ENCODE data around the gene L2HGDH.
"Not testable (repeated sequence)": the region's sequence is repeated elsewhere in the genome, so short reads cannot be mapped to it uniquely, and the experiment has no call there.

Gene L2HGDH

DNA sequence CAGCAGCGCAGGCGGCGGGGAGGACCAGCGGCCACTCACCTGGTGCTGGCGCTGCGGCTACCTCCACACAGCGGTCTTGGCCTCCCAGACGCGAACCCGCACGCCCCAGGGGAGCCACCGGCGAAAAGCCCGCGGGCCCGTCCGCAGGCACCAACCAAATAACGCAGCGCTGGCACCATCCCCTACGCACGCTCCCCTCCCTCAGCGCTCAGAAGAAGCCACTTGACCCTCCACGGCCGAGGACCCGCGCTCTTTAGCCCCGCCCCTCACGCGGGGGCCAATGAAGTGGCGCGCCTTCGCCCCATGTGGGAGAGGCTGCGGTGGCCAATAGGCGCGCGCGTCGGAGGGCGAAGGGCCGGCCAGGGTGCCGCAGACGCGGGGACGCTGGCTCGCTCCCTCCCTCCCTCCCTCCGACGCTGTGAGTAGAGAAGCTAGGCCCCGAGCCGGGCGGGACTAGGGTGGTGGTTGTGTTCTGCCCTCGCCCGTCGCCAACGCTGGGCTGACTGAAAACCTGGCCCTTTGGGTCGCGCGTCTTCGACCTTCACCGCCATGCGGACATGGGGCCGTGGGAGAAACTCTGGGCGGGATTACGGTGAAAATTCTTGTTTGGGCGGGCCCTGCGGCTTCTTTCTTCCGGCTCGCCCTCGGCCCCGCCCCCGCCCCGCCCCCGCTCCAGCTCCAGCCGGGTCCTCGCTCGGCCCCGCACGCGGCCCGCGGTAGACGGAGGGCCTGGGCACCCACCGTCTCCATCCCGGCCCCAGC, at the start of gene L2HGDH, which contains the start of gene DMAC2L:
L2HGDH (minus strand) TSS at position 258 of the 762 bp plus-strand sequence; CDS start at position 179, 79 bp downstream.
DMAC2L (plus strand) TSS at position 353 of the 762 bp plus-strand sequence. CDS start 9,164 bp downstream, outside the sequence.
- DNase-seq, result peak; percentile 93

DNA sequence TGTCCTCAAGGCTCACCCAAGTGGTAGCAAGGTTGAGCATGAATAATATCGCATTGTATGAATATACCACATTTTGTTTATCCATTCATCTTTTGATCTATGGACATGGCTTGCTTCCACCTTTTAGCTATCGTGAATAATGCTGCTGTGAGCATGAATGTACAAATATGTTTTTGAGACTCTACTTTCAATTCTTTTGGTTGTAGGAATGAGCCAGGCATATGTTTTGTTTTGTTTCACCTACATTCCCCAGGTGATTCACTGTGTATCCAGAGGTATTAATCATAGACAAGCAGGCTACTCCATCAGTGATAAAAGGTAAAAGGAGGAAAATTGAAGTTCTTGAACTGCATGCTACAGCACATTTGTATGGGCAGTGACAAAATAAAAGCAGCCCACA, 48.8 kb upstream of the L2HGDH start:
- no peak for DNase-seq

DNA sequence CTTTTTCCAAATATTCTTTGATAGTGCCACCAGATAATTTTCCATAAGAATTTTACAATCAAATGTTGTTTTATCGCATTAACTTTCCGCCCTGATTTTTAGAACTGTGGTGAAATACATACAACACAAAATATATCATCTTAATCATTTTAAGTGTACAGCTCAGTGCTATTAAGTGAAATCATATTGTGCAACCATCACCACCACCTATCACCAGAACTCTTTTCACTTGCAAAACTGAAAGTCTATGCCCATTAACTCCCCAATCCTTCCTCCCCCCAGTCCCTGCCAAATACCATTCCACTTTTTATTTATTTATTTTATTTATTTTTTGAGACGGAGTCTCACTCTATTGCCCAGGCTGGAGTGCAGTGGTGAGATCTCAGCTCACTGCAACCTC, 48.1 kb upstream of the L2HGDH start:
- DNase-seq, result no peak

DNA sequence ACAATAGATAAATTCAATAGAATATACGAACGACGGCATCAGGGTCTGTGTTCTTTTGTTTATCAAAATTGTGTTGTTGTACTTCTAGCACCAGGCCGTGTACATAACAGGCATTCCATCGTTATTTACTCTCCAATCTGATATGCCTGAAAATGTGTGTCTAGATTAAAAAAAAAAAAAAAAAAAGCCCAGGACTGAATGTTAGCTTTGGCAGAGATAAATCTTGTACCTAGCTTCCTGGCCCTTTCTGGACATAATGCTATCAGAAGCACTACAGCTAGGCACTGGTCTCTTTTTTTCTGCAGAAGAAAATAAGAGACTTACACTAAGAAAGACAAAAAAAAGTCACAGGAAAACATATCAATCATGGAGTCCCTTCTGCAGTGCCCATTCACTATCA, 47.6 kb upstream of the L2HGDH start:
- DNase-seq, result no peak

DNA sequence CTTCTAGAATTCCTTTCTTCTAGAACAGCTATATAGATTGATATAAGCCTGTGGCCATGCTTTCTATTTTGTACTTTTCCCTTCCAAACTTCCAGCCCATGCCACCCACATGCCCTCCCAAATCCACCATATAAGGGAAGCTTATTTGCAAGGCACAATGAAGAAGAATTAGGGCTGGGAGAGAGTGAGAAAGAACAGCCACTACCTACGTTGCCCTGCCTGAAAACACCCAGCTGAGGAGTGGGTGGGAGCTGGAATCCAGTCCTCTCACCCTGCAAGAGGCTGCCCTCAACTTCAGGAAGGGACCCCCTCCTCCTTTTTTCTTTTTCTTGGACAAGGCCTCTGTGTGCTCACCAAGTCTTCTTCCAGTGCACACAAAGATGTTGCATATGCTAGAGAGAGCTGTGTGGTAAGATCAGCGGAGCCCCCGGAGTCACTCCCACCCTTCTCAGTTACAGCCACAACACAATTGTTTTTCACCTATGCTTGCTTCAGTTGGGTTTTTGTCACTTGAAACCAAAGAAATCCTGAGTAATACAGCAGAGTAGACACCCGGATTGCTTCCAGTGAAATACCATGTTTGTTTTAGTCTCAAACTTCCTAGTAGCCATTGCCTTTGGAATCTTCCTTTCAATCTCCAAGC, 45.8 kb upstream of the L2HGDH start:
- no peak for DNase-seq

DNA sequence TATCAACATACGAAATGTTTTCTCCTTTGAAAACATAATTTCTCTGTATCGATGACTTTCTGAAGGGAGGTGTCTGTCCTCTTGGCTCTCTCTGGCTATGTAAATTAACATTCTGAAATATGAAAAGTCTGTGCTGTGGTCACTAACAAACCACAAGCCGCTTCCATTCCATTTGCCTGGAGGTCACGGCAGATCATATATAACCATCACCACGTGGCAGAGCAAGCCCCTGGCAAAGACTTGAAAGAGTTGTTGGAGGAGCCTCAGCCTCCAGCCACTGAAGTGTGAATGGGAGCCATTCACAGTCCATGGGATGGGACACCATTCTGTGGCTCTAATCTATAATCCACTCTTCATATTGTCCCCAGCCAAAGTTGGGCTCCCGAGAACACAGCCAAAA, 45.1 kb upstream of the L2HGDH start:
- DNase-seq, result no peak

DNA sequence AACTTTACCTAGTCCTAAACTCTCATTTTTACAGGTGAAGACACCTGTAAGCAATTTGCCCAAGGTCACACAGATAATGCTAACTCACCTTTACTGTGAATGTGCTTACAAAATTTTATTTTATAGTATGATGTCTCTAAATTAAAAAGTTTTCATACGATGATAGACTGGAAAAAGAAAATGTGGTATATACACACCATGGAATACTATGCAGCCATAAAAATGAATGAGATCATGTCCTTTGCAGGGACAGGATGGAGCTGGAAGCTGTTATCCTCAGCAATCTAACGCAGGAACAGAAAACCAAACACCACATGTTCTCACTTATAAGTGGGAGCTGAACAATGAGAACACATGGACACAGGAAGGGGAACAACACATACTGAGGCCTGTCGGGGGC, 44.3 kb upstream of the L2HGDH start:
- DNase-seq, result not testable (repeated sequence)

DNA sequence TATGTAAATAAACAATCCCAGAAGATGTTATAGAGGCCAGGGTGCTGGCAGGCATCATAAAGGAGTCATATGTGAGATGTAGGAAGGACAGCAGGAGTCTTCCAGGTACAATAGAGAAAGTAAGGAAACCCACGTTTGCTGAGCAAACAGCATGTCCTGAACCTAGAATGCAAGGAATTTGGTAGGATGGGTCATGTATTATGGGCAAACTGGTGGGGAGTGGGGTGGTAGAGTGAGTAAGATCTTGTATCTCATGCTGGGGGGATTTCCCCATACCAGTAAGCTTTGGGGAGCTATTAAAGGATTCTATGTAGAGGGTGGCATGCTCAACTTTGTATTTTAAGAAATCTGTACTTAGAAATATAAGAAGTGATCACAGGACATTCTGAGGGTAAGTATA, 43.7 kb upstream of the L2HGDH start:
- DNase-seq, result no peak

DNA sequence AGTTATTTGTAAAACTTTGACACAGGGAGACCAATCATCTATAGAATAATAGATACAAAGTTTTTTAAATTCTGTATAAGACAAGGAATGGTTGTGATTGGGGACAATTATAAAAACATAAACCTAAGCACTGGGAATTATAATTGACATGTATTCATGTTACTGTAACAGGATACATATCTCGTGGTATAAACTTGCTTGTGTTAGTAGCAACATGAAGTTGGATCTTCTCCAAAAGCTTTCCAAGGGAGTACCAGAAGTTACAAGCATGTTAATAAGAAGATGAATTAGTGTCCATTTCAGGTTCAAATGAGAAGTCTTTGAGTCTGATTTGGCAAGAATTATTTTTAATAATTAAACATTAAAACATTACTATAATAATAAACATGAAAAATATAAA, 42.5 kb upstream of the L2HGDH start:
- no peak for DNase-seq

DNA sequence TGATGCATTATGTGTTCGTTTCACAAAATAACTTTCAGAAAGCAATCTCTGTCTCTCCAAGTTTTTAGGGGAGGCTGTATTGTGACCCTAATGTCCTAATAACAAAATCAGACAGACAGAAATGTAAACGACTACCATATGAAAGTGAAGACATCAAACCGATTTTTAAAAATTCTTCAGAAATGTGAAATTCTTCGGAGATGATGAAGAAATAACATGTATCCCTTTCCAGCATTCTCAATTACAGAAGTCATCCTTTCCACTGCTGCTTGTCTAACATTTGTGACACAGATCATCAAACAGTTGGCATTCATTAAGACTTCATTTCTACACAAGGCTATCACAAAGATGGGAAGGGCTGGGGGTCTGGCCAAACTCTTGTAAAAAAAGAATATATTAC, 41.1 kb upstream of the L2HGDH start:
- peak; percentile 66 for DNase-seq

DNA sequence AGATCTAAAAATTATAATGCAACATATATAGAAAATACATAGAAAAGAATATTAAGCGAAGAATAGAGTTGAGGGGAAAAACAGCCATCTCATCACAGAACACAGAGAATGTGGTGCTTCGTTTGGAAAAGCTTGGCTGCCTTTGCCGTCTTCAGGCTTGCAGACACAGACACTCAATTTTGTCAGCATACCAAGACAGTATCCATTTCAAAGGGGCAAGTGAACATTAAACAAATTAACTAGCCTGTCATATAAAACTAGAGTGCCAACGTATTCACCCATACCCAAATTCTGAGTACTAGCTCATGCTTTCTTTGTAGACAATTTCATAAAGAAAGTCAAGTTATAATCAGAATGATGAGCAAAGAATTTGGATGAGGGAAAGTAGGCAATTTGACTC, 40.6 kb upstream of the L2HGDH start:
- no peak for DNase-seq

DNA sequence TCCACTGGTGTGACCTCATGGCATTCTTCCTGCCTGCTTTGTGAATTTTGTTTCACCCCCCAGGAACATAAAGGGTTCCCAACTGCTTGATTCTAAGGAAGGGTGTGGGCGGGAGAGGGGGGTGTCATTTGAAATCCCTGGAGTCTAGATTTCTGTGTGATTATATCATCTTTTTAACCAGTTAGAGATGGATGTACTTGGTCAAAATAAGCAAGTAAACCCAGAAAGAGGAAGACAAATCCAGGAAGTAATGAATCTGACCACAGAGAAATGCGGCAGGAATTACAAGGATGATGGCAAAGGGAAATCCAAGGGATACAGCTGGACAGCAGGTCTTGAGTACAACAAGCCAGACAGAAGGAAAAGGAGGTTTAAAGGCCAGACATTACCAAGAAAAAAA, 38.9 kb upstream of the L2HGDH start:
- DNase-seq, result peak; percentile 82

DNA sequence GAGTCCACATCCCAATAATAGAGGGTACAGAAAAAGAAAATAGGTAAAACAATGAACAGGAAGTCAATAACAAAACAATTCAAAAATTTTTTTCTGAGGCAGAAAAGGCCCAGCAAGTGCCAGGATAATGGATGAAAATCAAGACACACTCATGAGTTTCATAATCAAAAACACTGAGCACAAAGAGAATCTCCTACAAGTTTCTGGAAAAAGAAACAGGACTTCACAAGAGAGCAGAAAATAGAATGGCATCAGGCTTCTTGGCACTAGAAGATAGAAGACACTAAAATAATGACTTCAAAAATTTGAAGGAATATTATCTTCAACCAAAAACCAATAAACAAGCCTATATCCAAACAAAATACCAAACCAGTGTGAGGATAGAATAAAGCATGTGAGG, 36.9 kb upstream of the L2HGDH start:
- DNase-seq, result no peak

DNA sequence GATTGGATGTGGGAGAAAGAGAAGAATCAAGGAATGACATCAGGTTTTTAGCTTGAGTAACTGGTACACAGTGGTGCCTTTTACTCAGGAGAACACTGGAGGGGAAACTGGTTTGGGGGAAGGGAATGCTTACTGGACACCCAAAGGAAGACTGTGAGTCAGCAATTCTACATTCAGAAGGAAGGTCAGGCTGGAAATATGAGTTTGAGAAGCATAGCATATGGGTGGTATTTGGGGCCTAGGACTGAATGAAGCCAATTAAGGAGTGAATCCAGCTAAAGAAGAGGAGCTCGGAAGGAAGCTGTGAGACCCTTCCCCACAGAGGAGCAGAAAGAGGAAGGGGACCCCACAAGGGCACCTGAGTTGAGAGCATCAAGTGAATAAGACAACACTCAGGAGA, 35.5 kb upstream of the L2HGDH start:
- DNase-seq, result peak; percentile 83

DNA sequence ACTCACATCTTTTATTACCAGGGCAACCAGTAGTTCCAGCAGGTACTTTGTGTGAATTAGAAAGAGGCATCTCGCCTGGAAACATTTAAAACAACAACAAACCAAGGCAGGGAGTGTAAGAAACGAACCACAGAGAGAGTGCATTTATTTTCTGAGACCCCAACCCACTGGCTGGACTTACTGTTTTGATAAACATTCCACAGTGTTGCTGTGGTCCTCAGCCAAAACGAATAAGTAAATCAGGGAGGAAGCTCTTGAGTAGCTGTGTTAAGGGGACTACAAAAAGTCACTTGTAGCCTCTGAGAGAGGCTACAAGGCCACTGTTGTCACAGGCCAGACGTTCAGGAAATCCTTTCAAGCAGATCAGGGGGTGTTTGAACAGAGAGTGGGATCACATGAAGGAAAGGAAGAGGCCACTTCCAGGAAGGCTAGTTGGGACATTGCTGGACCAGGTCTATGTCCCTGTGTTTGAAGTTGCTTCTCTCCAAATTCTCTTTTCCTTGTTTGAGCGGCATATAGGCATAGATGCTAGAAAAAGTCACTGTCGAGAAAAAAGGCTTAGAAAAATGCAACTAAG, 33.9 kb upstream of the L2HGDH start:
- no peak for DNase-seq

DNA sequence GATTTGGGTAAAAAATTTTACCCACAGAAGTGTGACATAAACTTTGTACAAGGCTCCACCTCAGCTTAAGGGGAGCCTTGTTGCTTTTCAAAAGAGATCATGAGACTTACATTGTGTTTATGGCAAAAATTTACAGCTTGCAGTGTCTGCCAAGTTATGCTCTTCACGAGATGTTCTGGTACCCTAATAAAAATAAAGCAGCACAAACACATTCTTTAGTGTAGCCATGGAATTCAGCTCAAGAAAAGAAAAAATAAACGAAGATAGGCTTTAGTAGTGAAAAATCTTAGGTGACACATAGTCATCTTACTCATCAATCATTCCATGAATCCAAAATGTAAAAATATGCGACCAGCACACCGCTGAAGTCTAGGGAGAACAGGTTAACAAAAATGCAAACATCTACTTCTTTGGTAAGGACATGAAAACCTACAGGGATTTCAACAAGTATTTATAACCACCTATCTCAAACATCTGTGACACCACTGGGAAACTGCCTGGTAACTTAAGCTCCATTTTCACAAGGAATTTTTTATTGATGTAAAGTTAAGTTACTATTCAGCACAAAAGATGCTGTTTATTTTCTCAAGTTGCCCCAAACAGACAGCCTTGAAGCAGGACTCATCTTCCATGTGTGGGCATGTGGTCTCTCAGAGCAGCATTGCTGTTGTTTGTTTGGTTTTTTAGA, 33.0 kb upstream of the L2HGDH start:
- peak; percentile 64 for DNase-seq

DNA sequence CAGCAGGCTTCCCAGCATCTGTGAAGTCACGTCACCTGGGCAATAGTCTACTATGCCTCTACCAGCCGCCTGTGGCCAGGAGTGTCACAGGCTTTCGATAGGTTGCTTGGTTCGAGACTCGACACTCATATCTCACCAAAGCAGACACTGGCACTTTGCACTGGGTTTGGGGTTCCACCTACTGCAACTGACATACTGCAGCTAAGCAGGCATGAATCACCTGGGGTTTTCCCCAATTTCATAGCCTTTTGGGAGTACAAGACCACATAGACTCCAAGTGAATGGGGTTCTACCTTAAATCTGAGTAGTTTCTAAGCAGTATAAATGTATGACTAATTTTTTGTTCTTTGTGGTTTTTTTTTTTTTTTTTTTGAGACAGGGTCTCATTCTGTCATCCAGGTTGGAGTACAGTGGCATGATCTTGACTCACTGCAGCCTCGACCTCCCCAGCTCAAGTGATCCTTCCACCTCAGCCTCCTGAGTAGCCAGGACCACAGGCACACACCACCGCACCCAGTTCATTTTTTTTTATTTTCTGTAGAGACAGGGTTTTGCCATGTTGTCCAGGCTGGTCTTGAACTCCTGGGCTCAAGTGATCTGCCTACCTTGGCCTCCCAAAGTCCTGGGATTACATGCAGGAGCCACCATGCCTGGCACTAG, 32.2 kb upstream of the L2HGDH start:
- peak; percentile 65 for DNase-seq

DNA sequence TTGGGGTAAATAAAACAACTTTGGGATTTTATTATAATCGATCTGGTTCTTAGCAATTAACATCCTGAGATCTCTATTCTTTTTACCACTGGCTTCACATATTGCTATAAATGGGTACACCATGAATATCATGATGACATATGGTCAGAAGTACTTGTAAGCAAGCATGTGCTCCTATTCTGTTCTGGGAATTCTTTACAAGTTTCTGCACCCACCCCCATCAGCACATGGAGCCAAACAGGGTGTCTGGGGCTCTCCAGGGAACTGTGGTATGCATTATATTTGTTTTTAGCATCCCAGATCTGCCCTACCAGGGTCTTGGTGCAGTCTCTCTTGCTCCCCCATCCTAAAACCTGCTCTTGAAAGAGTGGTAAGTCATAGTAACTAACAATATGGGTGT, 31.4 kb upstream of the L2HGDH start:
- peak; percentile 60 for DNase-seq

DNA sequence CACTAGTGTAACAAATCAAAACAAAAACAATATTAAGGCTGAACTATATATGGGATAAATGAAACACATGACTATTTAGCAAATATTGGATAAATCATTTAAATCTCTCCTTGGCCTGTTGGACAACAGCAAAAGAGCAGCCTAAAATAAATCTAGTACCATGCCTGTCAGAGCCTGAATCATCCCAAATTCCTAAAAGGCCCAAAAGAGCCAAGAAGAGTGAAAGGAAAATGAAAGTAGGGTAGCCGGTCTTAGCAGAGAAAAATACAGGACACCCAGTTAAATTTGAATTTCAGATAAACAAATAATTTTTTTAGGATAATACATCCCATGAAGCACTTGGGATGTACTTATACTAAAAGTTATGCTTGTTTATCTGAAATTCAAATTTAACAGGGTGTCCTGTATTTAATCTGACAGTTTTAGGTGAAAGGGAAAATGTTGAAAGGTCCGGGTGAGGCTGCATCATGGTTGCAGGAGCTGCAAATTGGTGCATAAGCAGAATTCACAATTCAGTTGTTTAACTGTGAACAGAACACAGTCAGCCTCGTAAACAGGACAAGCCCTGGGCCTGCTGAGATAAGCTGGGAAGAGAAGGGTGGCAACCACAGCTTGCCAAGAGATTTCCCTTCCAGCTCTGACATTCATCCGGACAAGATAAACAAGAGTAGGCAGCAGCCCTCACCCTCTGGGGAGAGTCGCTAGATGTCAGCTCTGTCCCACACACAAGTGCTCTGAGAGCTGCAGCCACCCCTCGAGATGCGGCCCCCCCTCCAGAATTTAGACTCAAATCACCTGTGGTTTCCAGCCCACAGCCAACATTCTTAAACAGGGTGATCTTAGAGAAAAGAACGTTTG, 30.4 kb upstream of the L2HGDH start:
- peak; percentile 90 for DNase-seq

DNA sequence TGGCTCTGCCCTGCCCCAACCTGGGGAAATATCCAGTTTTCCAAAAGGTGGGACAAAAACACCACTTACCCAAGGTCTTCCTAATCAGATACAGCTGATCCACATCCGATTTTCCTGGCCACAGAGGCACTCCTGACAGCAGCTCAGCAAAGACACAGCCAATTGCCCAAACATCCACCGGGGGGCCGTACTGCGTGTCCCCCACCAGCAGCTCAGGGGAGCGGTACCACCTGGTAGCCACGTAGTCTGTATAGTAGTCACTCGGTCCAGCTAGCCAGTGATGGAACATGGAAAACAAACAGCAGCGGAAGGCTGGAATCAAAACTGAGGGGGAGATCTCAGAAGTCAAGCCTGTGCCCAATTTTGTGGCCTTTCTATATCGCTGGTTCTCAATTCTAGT, 28.9 kb upstream of the L2HGDH start:
- DNase-seq, result no peak

DNA sequence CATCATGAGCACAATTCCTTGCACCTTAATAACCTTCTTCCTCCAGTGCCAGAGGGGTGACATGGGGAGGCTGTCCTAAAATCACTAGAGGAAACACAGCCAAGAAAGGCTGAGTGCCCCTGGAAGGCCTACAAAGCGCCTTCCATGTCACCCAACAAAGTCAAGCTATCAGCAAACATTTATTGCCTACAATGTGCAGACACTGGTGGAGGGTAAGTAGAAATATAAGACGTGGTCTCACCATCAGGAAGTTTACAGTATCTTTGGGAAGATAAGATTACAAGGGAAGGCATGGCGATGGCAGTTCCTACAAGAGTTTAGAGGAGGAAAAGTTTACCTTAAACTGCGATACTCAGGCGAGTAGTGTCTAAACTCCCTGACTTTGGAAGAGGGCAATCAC, 28.0 kb upstream of the L2HGDH start:
- DNase-seq, result no peak

DNA sequence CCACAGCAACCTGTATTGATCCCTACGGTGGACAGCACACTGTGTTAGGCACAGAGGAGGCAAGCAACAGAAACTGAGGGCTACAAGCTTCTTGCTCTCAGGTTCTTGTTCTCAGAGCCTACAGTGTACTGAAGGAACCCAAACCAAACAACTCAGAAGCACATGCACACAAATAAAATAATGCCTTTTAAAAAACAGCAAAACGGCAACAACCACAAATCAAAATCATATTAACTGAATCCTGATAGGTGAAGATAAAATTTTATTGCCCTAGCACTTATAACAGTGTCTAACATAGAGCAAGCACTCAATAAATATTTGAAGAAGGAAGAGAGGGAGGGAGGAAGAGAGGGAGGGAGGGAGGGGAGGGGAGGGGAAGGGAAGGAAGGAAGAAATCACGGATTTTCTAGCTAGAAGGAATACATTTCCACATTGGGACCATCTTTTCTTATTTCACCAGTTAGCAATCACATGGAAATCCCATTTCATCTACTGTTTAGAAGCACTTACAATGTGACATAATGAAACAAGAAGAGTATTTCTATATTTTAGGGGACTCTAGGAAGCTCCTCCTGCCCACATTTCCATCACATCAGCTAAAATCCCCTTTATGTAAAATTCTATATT, 27.3 kb upstream of the L2HGDH start:
- DNase-seq, result no peak
